H54 (cell line): ENCODE measurements around the gene PLGRKT.
"Not testable (repeated sequence)": the region's sequence is repeated elsewhere in the genome, so short reads cannot be mapped to it uniquely, and the experiment has no call there.

ENCODE experiments used
- DNase-seq: peaks from one replicate; pipeline ENCODE4 v3.0.0; 2011; ENCODE audit warnings: low spot score, mixed read lengths; ENCODE audit not compliant: insufficient read length
- FAIRE-seq: peaks from 3 replicates; lab custom pipeline; 2011; peaks lifted over from hg19 to GRCh38; lab: Jason Lieb, UNC
- POLR2A ChIP-seq: IDR thresholded peaks from 2 replicates; pipeline ENCODE4 v1.6.1; 2011; ENCODE audit warnings: low read depth, mild to moderate bottlenecking, low read length

Gene PLGRKT

DNA sequence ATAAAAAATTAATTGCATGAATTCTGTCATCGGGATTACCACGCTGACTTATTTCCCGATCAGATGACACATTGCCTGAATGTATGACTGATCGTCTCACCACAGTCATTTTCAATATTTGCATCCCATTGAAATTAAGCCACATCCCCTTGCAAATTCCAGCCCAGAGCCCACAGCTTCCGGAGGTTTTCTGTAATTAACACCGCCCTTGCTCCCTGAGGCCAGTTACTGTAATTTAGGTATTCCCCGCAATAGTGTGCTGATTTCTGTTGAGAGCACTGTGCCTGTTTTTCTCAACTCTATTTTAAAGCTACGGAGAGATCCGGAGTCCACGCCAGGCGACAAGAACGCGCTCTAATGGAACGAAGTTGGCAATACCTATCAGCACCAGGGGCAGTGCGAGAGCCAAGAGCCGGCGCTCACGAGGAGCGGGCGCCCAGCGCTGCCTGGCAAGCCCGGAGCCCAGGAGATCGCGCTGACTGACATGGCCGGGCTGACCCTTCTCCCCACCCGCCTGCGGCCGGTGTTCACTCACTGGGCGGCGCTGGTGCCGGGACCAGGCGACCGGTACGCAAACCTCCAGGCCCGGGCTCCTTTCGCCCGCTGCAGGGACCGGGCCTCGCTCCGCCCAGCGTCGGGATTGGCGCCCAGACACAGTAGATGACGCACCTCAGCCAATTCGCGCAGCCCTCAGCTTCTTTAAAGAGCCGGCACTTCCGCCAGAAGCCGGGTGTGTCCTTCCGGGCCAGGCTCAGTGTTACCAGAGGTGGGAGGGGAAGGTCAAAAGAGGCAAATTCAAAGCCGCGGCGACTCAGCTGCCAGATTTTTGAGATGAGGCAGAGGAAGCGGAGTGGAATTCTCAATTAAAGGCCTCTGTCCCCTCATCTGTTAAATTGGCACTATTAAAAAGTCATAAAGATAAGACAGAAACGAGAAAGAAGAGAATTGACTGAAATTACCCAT, at the start of gene PLGRKT:
PLGRKT (minus strand) TSS at position 672 of the 963 bp plus-strand sequence. CDS start 5,948 bp downstream, outside the sequence.
- TF ChIP-seq POLR2A = peak; percentile 77
- peak; percentile 71 for DNase-seq
- FAIRE-seq = peak; percentile 96

DNA sequence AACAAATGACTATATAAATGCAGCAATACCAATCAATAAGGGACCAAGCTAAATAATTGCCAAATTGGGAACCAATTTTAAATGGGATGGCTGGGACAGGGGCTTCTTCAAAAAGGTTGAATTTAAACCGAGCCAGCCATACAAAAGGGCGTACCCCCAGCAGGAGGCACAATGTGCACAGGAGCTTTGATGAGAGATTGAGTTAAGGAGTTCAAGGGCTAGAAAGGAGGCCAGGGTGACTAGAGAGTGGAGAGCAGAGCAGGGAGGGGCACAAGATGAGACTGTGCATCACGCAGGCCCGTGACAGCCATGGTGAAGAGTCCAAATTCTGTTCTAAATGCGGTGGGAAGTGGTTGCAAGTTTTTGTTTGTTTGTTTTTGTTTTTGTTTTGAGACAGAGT, 49.3 kb upstream of the PLGRKT start:
- FAIRE-seq (no peak), DNase-seq (no peak)
- no peak for TF ChIP-seq POLR2A

DNA sequence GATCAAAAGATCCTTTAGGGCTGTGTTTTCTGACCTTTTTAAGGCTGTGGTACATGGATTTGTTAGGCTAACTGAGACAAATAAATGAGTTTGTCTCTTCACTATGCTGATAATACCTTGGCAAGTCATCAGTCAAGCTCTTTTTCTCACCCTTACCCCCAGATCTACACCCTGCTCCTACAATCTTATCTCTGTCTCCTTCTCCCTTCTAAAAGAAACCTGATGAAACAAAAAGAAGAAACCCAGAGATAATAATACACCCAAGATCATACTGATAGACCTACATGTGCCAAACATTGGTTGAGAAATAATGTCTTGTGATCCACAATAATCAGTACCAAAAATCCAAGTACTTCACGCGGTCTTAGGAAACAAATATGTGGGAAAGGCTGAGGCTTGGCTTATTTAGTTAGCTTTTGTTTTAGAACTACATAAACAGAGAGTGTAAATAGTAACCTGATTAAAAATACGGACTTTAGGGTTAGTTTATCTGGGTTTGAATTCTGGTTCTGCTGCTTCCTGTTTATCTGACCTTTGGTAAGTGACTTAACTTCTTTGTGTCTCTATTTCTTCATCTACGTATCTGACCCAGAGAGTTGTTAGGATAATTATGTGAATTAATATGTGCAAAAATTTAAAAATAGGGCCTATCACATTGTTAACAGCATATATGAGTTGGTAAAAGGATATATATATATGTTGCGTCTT, 47.8 kb upstream of the PLGRKT start:
- no peak for DNase-seq
- FAIRE-seq = no peak
- no peak for TF ChIP-seq POLR2A

GRCh38 chr9:5483306-5483705, 45.6 kb upstream of the PLGRKT start:
- TF ChIP-seq POLR2A = no peak
- no peak for FAIRE-seq
- no peak for DNase-seq

- FAIRE-seq = no peak
- TF ChIP-seq POLR2A = no peak
- DNase-seq = no peak
These were observed 44.5 kb upstream of the PLGRKT start for GRCh38 chr9:5482194-5482593.

GRCh38 chr9:5481322-5482040, 43.8 kb upstream of the PLGRKT start:
- DNase-seq (no peak), FAIRE-seq (no peak)
- TF ChIP-seq POLR2A = no peak

DNA sequence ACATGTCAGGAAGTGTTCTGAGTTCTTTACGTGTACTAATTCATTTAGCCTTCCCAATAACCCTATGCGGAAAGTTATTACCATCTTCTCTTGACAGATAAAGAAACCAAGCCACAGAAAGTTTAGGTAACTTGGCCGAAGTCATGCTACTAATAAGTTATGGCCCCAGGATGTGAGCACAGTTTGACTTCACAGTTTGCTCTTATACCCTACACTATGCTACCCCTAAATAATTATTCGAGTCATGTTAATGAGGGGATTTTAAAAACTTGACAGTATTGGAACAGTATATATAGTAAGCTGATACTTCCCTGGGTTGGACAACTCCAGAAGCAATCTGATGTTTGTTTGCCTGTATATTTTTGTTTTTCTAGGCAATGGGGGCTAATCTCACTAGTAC, 43.2 kb upstream of the PLGRKT start:
- FAIRE-seq (no peak), DNase-seq (no peak)
- no peak for TF ChIP-seq POLR2A

GRCh38 chr9:5479994-5480694, 42.4 kb upstream of the PLGRKT start:
- DNase-seq (no peak), FAIRE-seq (peak; percentile 50)
- TF ChIP-seq POLR2A = no peak

DNA sequence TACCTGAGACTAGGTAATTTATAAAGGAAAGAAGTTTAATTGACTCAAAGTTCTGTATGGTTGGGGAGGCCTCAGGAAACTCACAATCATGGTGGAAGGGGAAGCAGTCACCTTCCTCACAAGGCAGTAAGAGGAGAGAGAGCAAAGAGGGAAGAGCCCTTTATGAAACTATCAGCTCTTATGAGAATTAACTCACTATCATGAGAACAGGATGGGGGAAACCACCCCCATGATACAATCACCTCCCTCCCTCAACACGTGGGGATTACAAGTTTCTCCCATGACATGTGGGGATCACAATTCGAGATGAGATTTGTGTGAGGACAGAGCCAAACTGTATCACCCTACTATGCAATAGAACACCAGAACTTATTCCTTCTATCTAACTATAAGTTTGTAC, 40.5 kb upstream of the PLGRKT start:
- FAIRE-seq (no peak), DNase-seq (no peak)
- no peak for TF ChIP-seq POLR2A

DNA sequence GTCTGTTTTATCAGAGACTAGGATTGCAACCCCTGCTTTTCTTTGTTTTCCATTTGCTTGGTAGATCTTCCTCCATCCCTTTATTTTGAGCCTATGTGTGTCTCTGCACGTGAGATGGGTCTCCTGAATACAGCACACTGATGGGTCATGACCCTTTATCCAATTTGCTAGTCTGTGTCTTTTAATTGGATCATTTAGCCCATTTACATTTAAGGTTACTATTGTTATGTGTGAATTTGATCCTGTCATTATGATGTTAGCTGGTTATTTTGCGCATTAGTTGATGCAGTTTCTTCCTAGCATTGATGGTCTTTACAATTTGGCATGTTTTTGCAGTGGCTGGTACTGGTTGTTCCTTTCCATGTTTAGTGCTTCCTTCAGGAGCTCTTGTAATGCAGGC, 37.9 kb upstream of the PLGRKT start:
- DNase-seq, FAIRE-seq: not testable (repeated sequence)

- FAIRE-seq (no peak), DNase-seq (no peak)
- no peak for TF ChIP-seq POLR2A
These were observed 33.1 kb upstream of the PLGRKT start for GRCh38 chr9:5470816-5471215.

- peak; percentile 52 for FAIRE-seq
- DNase-seq = no peak
- no peak for TF ChIP-seq POLR2A
These were observed 32.4 kb upstream of the PLGRKT start for GRCh38 chr9:5470122-5470521.

DNA sequence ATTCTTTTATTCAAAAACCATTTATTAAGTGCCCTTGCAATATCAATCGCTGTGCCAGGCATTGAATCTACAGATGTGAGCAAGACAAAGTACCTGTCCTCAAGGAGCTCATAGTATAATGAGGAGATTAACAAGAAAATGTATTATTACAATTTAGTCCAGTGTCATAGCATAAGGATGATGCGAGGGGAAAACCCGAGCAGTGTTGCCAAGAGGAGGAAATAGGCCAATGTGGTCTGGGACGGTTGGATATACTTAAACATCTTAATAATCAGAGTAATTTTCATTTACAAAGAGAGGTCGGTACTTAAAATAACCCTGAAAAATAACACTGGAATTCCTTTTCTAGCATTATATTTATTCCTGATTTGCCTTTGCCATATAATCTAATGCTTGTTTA, 31.1 kb upstream of the PLGRKT start:
- DNase-seq = no peak

More for the DNA sequence above, 31.1 kb upstream of the PLGRKT start:
- FAIRE-seq = no peak
- no peak for TF ChIP-seq POLR2A
